Measurements from ENCODE around the gene STX1A. TPM values are rescaled to one million over a fixed set of nuclear protein-coding genes. Genes with fewer than 3 reads are reported as not detected.
"Not testable (repeated sequence)": the region's sequence is repeated elsewhere in the genome, so short reads cannot be mapped to it uniquely, and the experiment has no call there.

Gene STX1A
- total RNA-seq, 3 donors from 2014 or later = 5.9 to 9.5 (median 8.5) TPM

DNA sequence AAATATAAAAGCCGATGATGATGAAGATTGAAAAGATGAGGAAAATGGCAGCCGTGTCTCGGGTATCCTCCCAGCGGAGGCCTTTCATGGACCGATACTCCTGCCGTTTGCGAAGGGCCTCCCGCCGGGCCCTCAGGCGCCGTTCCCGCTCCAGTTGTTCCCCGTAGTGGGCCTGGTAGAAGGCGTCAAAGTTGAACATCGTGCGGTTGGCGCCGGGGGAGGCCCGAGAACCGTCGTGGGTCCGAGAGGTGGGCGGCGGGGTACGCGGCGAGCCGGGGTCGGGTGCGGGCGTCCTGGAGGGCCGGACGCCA lies 36.8 kb downstream of the STX1A start:
- intact Hi-C loops (cut with DNase I; ENCODE audit: low total_unique reads) = no loop called here
- no peaks in the 10 kb centered on the region for H3K27me3 ChIP-seq
- peak overlapping the region; percentile 68 to 87 (median 86) for H3K4me3 ChIP-seq
- H3K36me3 ChIP-seq = no peaks in the 10 kb centered on the region
- DNase-seq (ENCODE audit: low spot score in 2 of 2) = no peak
- no peak for TF ChIP-seq POLR2A (IDR thresholded peaks at IDR 0.05)
- peaks cover 11 to 14% of the 10 kb centered on the region in 2 donors for H3K4me1 ChIP-seq
- H3K27ac ChIP-seq = peak overlapping the region; percentile 85 to 88
- H3K9me3 ChIP-seq = no peaks in the 10 kb centered on the region

GRCh38 chr7:73681031-73681430 lies 38.4 kb downstream of the STX1A start:
- Histone ChIP-seq H3K4me1 (peaks cover 11 to 14% of the 10 kb centered on the region in 2 donors), H3K36me3 (no peaks in the 10 kb centered on the region), H3K4me3 (peak overlapping the region in 1 of 3 donors; percentile 87), H3K9me3 (no peaks in the 10 kb centered on the region), H3K27ac (no peak overlapping the region), H3K27me3 (no peaks in the 10 kb centered on the region)
- intact Hi-C loops (cut with DNase I; ENCODE audit: low total_unique reads) = no loop called here
- DNase-seq (ENCODE audit: low spot score in 2 of 2) = no peak
- TF ChIP-seq POLR2A (IDR thresholded peaks at IDR 0.05) = no peak
- no peak for TF ChIP-seq POLR2AphosphoS5 (IDR thresholded peaks at IDR 0.05)
- TF ChIP-seq CTCF (IDR thresholded peaks at IDR 0.05) = no peak

- H3K36me3 ChIP-seq = no peaks in the 10 kb centered on the region
- TF ChIP-seq POLR2AphosphoS5 (IDR thresholded peaks at IDR 0.05) = no peak
- no peak for TF ChIP-seq CTCF (IDR thresholded peaks at IDR 0.05)
- no peak for TF ChIP-seq POLR2A (IDR thresholded peaks at IDR 0.05)
- H3K4me3 ChIP-seq = no peak overlapping the region
- H3K9me3 ChIP-seq = no peaks in the 10 kb centered on the region
- peaks cover 11 to 14% of the 10 kb centered on the region in 2 donors for H3K4me1 ChIP-seq
- no peak overlapping the region for H3K27ac ChIP-seq
- intact Hi-C loops (cut with DNase I; ENCODE audit: low total_unique reads) = no loop called here
- no peak for DNase-seq (ENCODE audit: low spot score in 2 of 2)
- H3K27me3 ChIP-seq = no peaks in the 10 kb centered on the region
Measured at GRCh38 chr7:73680501-73680900, 39.0 kb downstream of the STX1A start.

DNA sequence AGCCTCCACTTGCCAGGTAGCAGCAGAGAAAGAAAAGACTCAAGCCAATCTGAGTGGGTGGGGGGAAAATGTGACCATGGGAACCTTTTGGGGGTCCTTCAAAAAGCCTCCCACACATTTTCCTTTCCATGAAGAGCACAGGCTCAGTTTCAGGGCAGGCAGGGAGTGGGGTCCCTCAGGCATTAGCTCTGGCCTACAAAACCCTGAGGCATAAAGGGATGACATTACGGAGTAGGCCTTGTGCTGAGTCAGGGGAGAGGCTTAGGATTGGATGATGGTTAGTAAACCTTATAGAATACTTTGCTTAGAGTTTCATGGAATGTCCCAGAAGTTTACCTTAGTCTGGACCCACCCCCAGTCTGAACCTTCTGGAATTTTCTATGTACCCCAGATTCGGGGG lies 39.8 kb downstream of the STX1A start:
- Histone ChIP-seq H3K36me3 (no peaks in the 10 kb centered on the region), H3K27me3 (no peaks in the 10 kb centered on the region), H3K9me3 (no peaks in the 10 kb centered on the region), H3K4me1 (peaks cover 11 to 14% of the 10 kb centered on the region in 2 donors), H3K4me3 (no peak overlapping the region), H3K27ac (no peak overlapping the region)
- TF ChIP-seq POLR2A (IDR thresholded peaks at IDR 0.05) = no peak
- no peak for DNase-seq (ENCODE audit: low spot score in 2 of 2)
- intact Hi-C loops (cut with DNase I; ENCODE audit: low total_unique reads) = no loop called here

DNA sequence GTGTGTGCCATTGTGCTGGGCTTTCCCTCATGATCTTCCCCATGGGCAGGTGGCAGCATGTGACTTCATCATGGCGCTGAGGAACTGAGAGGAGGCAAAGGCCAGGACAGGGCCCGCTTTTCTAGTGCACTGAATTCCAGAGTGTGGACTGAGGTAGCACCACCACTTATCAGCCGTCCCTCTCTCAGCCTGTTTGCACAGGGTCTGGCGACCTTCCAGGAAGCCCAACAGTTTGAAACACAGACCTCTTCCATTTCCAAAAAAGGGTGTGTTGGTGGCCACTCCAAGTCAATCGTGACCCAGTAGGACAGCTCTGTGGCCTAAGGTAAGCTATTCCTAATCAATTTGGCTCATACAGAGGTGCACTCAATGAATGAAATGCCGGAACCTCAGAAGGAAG lies 40.6 kb downstream of the STX1A start:
- no peaks in the 10 kb centered on the region for H3K36me3 ChIP-seq
- H3K4me3 ChIP-seq = no peak overlapping the region
- no peaks in the 10 kb centered on the region for H3K9me3 ChIP-seq
- no peak for TF ChIP-seq POLR2A (IDR thresholded peaks at IDR 0.05)
- no peak for TF ChIP-seq CTCF (IDR thresholded peaks at IDR 0.05)
- no peak for TF ChIP-seq POLR2AphosphoS5 (IDR thresholded peaks at IDR 0.05)
- intact Hi-C loops (cut with DNase I; ENCODE audit: low total_unique reads) = no loop called here
- H3K27me3 ChIP-seq = no peaks in the 10 kb centered on the region
- H3K4me1 ChIP-seq = peaks cover 11 to 14% of the 10 kb centered on the region in 2 donors
- no peak for DNase-seq (ENCODE audit: low spot score in 2 of 2)
- no peak overlapping the region for H3K27ac ChIP-seq

DNA sequence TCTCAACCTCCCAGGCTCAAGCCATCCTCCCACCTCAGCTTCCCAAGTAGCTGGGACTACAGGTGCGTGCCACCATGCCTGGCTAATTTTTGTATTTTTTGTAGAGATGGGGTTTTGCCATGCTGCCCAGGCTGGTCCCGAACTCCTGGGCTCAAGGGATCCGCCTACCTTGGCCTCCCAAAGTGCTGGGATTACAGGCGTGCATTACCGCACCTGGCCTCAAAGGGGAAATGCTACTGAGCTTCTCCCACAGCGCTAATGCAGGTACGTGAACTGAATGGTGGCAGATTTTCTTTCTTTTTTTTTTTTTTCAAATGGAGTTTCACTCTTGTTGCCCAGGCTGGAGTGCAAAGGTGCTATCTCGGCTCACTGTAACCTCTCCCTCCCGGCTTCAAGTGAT lies 43.4 kb downstream of the STX1A start:
- H3K4me3 ChIP-seq; H3K27ac ChIP-seq; H3K27me3 ChIP-seq; intact Hi-C loops (cut with DNase I; ENCODE audit: low total_unique reads); DNase-seq (ENCODE audit: low spot score in 2 of 2); H3K9me3 ChIP-seq; H3K4me1 ChIP-seq; H3K36me3 ChIP-seq: not testable (repeated sequence)

- Histone ChIP-seq H3K4me3 (no peak overlapping the region), H3K27ac (no peak overlapping the region), H3K4me1 (no peaks in the 10 kb centered on the region), H3K9me3 (no peaks in the 10 kb centered on the region), H3K36me3 (no peaks in the 10 kb centered on the region), H3K27me3 (no peaks in the 10 kb centered on the region)
- no peak for DNase-seq (ENCODE audit: low spot score in 2 of 2)
- TF ChIP-seq POLR2AphosphoS5 (IDR thresholded peaks at IDR 0.05) (no peak), CTCF (IDR thresholded peaks at IDR 0.05) (no peak), POLR2A (IDR thresholded peaks at IDR 0.05) (no peak)
- intact Hi-C loops (cut with DNase I; ENCODE audit: low total_unique reads) = no loop called here
Measured at GRCh38 chr7:73674468-73675124, 44.9 kb downstream of the STX1A start.
